Measurements from ENCODE around the gene NHSL1. TPM values are rescaled to one million over a fixed set of nuclear protein-coding genes. Genes with fewer than 3 reads are reported as not detected.

Gene NHSL1
- total and polyA plus RNA-seq, 2 donors (not counting 3 experiments of a cell fraction or from before 2014, with no cell fraction given), result 24.8 to 55.0 TPM

GRCh38 chr6:138382498-138383265 is 116.6 kb downstream of the NHSL1 start:
- Histone ChIP-seq H3K9me3 (replicated peaks; ENCODE audit: control insufficient read depth, insufficient read depth, low read length) (no peaks in the 10 kb centered on the region), H3K27me3 (ENCODE audit: control insufficient read depth in 2 of 2, insufficient read depth in 2 of 2, low read length in 2 of 2) (no peaks in the 10 kb centered on the region), H3K9ac (replicated peaks; ENCODE audit: extremely low read depth, insufficient read depth, low read length) (no peak overlapping the region), H3K36me3 (ENCODE audit: control insufficient read depth in 2 of 2, extremely low read depth in 1 of 2, insufficient read depth in 2 of 2, low read length in 2 of 2) (no peaks in the 10 kb centered on the region), H3K9me1 (replicated peaks; ENCODE audit: control insufficient read depth, extremely low read depth, insufficient read depth, low read length) (peaks cover 2% of the 10 kb centered on the region), H3K79me2 (ENCODE audit: control insufficient read depth, insufficient read depth, low read length) (no peaks in the 10 kb centered on the region), H4K20me1 (replicated peaks; ENCODE audit: control insufficient read depth, extremely low read depth, insufficient read depth, low read length) (no peaks in the 10 kb centered on the region), H3K27ac (ENCODE audit: insufficient read depth, low read depth, low read length) (no peak overlapping the region), H3K4me2 (ENCODE audit: insufficient read depth, low read length) (no peak overlapping the region), H3K4me3 (replicated peaks in 1 of 3; ENCODE audit: insufficient read depth in 1 of 3, low read depth in 1 of 3, low read length in 3 of 3) (no peak overlapping the region), H2AFZ (ENCODE audit: low read depth, low read length) (no peak overlapping the region), H3K4me1 (ENCODE audit: control insufficient read depth, extremely low read depth, insufficient read depth, low read length) (no peaks in the 10 kb centered on the region)
- BruUV-seq (replicated peaks), result no TSS peak
- intact Hi-C loops (cut with micrococcal nuclease) (no loop called here), dilution Hi-C loops (cut with MboI; ENCODE audit: extremely low pct_ligation_motif_present, low sequenced_read_pairs) (no loop called here)
- DNase-seq (ENCODE audit: low read depth, low spot score), result no peak
- ChIA-PET CTCF (interaction anchor here (0.7 to 1.7 kb wide), 2 partner anchors 11 to 16 kb away, joined by 3 to 9 read pairs; no protein-coding TSS in a partner anchor), POLR2A (no interaction called here)
- TF ChIP-seq, protein P1, sequence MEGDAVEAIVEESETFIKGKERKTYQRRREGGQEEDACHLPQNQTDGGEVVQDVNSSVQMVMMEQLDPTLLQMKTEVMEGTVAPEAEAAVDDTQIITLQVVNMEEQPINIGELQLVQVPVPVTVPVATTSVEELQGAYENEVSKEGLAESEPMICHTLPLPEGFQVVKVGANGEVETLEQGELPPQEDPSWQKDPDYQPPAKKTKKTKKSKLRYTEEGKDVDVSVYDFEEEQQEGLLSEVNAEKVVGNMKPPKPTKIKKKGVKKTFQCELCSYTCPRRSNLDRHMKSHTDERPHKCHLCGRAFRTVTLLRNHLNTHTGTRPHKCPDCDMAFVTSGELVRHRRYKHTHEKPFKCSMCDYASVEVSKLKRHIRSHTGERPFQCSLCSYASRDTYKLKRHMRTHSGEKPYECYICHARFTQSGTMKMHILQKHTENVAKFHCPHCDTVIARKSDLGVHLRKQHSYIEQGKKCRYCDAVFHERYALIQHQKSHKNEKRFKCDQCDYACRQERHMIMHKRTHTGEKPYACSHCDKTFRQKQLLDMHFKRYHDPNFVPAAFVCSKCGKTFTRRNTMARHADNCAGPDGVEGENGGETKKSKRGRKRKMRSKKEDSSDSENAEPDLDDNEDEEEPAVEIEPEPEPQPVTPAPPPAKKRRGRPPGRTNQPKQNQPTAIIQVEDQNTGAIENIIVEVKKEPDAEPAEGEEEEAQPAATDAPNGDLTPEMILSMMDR (IDR thresholded peaks at IDR 0.05; ENCODE audit: extremely low read depth in 1 of 2, insufficient read depth in 1 of 2, low read depth in 1 of 2, low read length in 2 of 2), result no peak
- TF ChIP-seq POLR2AphosphoS5 (IDR thresholded peaks at IDR 0.05; ENCODE audit: insufficient read depth, low read depth, low read length), result no peak
- no peak for FAIRE-seq

- TF ChIP-seq JUN (IDR thresholded peaks at IDR 0.05; ENCODE audit: borderline replicate concordance, insufficient read depth, insufficient read length, low read depth) (no peak), GATA2 (IDR thresholded peaks at IDR 0.05; ENCODE audit: insufficient read depth, insufficient read length, low read depth, low read length) (no peak), POLR2A (IDR thresholded peaks at IDR 0.05; ENCODE audit: low read depth, low read length) (no peak), MYC (IDR thresholded peaks at IDR 0.05; ENCODE audit: low read depth, low read length) (no peak), EZH2 (IDR thresholded peaks at IDR 0.05; ENCODE audit: borderline replicate concordance, low read depth, low read length, severe bottlenecking) (no peak)
- TF ChIP-seq, protein P1 (IDR thresholded peaks at IDR 0.05; ENCODE audit: extremely low read depth in 1 of 2, insufficient read depth in 1 of 2, low read depth in 1 of 2, low read length in 2 of 2), result no peak
- H3K27ac ChIP-seq (ENCODE audit: insufficient read depth, low read depth, low read length), result no peak overlapping the region
- CTCF ChIA-PET, result interaction anchor here (1.1 kb wide), 1 partner anchor 25 kb away, joined by 3 read pairs; no protein-coding TSS in a partner anchor
- POLR2A ChIA-PET, result no interaction called here
- H3K9me3 ChIP-seq (replicated peaks; ENCODE audit: control insufficient read depth, insufficient read depth, low read length), result no peaks in the 10 kb centered on the region
- no TSS peak for BruUV-seq (replicated peaks)
- dilution Hi-C loops (cut with MboI; ENCODE audit: extremely low pct_ligation_motif_present, low sequenced_read_pairs) (no loop called here), intact Hi-C loops (cut with micrococcal nuclease) (no loop called here)
- H3K4me1 ChIP-seq (ENCODE audit: control insufficient read depth, extremely low read depth, insufficient read depth, low read length), result no peaks in the 10 kb centered on the region
- H2AFZ ChIP-seq (ENCODE audit: low read depth, low read length), result no peak overlapping the region
- H3K27me3 ChIP-seq (ENCODE audit: control insufficient read depth in 2 of 2, insufficient read depth in 2 of 2, low read length in 2 of 2), result no peaks in the 10 kb centered on the region
- H3K4me3 ChIP-seq (replicated peaks in 1 of 3; ENCODE audit: insufficient read depth in 1 of 3, low read depth in 1 of 3, low read length in 3 of 3), result no peak overlapping the region
- peaks cover 2% of the 10 kb centered on the region for H3K9me1 ChIP-seq (replicated peaks; ENCODE audit: control insufficient read depth, extremely low read depth, insufficient read depth, low read length)
- H4K20me1 ChIP-seq (replicated peaks; ENCODE audit: control insufficient read depth, extremely low read depth, insufficient read depth, low read length), result no peaks in the 10 kb centered on the region
- DNase-seq (ENCODE audit: low read depth, low spot score) (no peak), FAIRE-seq (no peak)
- H3K9ac ChIP-seq (replicated peaks; ENCODE audit: extremely low read depth, insufficient read depth, low read length), result no peak overlapping the region
- no peak overlapping the region for H3K4me2 ChIP-seq (ENCODE audit: insufficient read depth, low read length)
- no peaks in the 10 kb centered on the region for H3K36me3 ChIP-seq (ENCODE audit: control insufficient read depth in 2 of 2, extremely low read depth in 1 of 2, insufficient read depth in 2 of 2, low read length in 2 of 2)
- H3K79me2 ChIP-seq (ENCODE audit: control insufficient read depth, insufficient read depth, low read length), result no peaks in the 10 kb centered on the region
Measured at GRCh38 chr6:138378463-138378862, 120.8 kb downstream of the NHSL1 start.

Data from endothelial cell of umbilical vein (primary cell).